Measurements from ENCODE around the gene CLCC1. TPM values are rescaled to one million over a fixed set of nuclear protein-coding genes. Genes with fewer than 3 reads are reported as not detected.

Gene CLCC1
- total RNA-seq, 2 experiments from 2014 or later, result 8.6 to 9.1 TPM

DNA sequence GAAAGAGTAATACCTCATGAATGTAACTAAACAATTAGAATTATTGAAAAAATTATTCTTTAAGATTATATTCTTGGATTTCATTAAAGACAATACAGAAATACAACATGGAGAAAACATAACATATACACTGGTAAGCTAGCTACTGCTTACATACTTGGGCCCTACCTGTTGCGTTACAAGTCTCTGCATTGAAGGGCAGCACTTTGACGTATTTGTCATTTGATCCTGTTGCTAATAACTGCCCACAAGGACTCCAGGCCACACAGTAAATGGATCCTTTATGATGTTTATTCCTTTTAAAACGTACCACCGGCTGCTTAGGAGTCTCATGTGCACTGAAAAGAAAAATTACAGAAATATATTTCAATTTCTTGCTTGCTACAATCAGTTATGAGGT is 19.8 kb upstream of the CLCC1 start:
- H3K9me3 Mint-ChIP-seq, result no peaks in the 10 kb centered on the region
- ATAC-seq (ENCODE audit: poor library complexity), result no peak
- no peaks in the 10 kb centered on the region for H3K27me3 Mint-ChIP-seq
- DNase-seq, result no peak
- ChIA-PET POLR2A (no interaction called here), CTCF (interaction anchor here (1.1 kb wide), 1 partner anchor 10 kb away, joined by 4 read pairs; no protein-coding TSS in a partner anchor)
- Histone ChIP-seq H3K27ac (ENCODE audit: low read depth in 1 of 2, low read length in 2 of 2) (no peak overlapping the region), H3K9me3 (ENCODE audit: control insufficient read depth in 1 of 2, insufficient read depth in 1 of 2, low read length in 2 of 2) (no peaks in the 10 kb centered on the region), H3K4me1 (ENCODE audit: insufficient read depth, low read length) (no peaks in the 10 kb centered on the region), H3K4me3 (ENCODE audit: low read length) (no peak overlapping the region), H3K27me3 (ENCODE audit: control insufficient read depth in 1 of 2, insufficient read depth in 2 of 2, low read length in 2 of 2) (no peaks in the 10 kb centered on the region), H3K36me3 (ENCODE audit: insufficient read depth, low read length) (peaks cover 24% of the 10 kb centered on the region)
- no peak overlapping the region for H3K4me3 Mint-ChIP-seq
- H3K36me3 Mint-ChIP-seq (ENCODE audit: low read depth), result peaks cover 56% of the 10 kb centered on the region
- no peak overlapping the region for H3K27ac Mint-ChIP-seq
- H3K4me1 Mint-ChIP-seq (ENCODE audit: low read depth), result no peaks in the 10 kb centered on the region
- TF ChIP-seq CTCF (IDR thresholded peaks at IDR 0.05), result no peak
- intact Hi-C loops (cut with DNase I, micrococcal nuclease), result no loop called here

DNA sequence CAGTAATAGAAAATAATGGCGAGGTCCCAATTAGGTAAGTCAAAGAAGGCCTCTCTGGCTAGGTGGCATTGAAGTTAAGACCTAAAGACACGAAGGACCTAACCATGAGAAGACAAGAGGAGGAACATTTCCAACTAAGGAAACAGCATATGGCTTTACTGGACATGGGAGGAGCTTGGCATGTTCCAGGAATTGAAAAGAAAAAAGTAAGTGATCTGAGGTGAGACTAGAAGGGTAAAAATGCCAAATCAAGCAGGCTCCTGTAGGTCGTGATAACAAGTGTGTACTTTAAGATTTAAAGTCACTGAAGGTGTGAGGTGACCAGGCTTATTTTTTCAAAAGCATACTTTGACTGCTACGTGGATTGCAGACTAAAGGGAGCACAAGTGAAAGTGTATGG is 13.4 kb upstream of the CLCC1 start:
- H3K27ac Mint-ChIP-seq, result no peak overlapping the region
- DNase-seq (no peak), ATAC-seq (ENCODE audit: poor library complexity) (no peak)
- H3K27ac ChIP-seq (ENCODE audit: low read depth in 1 of 2, low read length in 2 of 2), result no peak overlapping the region
- no peaks in the 10 kb centered on the region for H3K9me3 ChIP-seq (ENCODE audit: control insufficient read depth in 1 of 2, insufficient read depth in 1 of 2, low read length in 2 of 2)
- H3K36me3 Mint-ChIP-seq (ENCODE audit: low read depth), result peaks cover 65% of the 10 kb centered on the region
- peaks cover 12% of the 10 kb centered on the region for H3K36me3 ChIP-seq (ENCODE audit: insufficient read depth, low read length)
- no peak overlapping the region for H3K4me3 ChIP-seq (ENCODE audit: low read length)
- H3K4me1 ChIP-seq (ENCODE audit: insufficient read depth, low read length), result no peaks in the 10 kb centered on the region
- no peak overlapping the region for H3K4me3 Mint-ChIP-seq
- intact Hi-C loops (cut with DNase I, micrococcal nuclease), result no loop called here
- POLR2A ChIA-PET, result no interaction called here
- no peaks in the 10 kb centered on the region for H3K27me3 Mint-ChIP-seq
- H3K4me1 Mint-ChIP-seq (ENCODE audit: low read depth), result no peaks in the 10 kb centered on the region
- CTCF ChIA-PET, result no interaction called here
- no peaks in the 10 kb centered on the region for H3K9me3 Mint-ChIP-seq
- TF ChIP-seq CTCF (IDR thresholded peaks at IDR 0.05), result no peak
- H3K27me3 ChIP-seq (ENCODE audit: control insufficient read depth in 1 of 2, insufficient read depth in 2 of 2, low read length in 2 of 2), result no peaks in the 10 kb centered on the region

DNA sequence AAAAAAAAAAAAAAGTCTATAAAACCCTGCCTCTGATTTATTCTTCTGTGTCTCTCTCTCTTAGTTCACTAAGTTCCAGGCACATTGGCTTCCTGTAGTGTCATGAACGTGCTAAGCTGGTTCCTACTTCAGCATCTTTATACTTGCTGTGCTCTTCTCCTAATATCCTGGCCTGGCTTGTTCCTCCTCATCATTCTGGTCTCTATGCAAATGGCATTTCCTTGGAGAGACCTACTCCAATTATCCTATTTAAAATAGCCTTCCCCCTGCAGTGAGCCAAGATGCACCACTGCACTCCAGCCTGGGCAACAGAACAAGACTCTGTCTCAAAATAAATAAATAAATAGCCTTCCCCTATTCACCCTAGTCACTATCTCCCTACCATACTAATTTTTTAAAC is 9.7 kb upstream of the CLCC1 start:
- no peaks in the 10 kb centered on the region for H3K4me1 Mint-ChIP-seq (ENCODE audit: low read depth)

More for the DNA sequence above, 9.7 kb upstream of the CLCC1 start:
- H3K27me3 ChIP-seq (ENCODE audit: control insufficient read depth in 1 of 2, insufficient read depth in 2 of 2, low read length in 2 of 2), result no peaks in the 10 kb centered on the region
- no peaks in the 10 kb centered on the region for H3K27me3 Mint-ChIP-seq
- DNase-seq (no peak), ATAC-seq (ENCODE audit: poor library complexity) (no peak)
- H3K36me3 ChIP-seq (ENCODE audit: insufficient read depth, low read length), result peaks cover 10% of the 10 kb centered on the region
- intact Hi-C loops (cut with DNase I, micrococcal nuclease), result no loop called here
- no peak for TF ChIP-seq CTCF (IDR thresholded peaks at IDR 0.05)
- ChIA-PET POLR2A (no interaction called here), CTCF (interaction anchor here (0.6 to 1.5 kb wide), 3 partner anchors 10 to 78 kb away, joined by 3 to 4 read pairs (median 3); no protein-coding TSS in a partner anchor)
- H3K27ac Mint-ChIP-seq, result no peak overlapping the region
- no peaks in the 10 kb centered on the region for H3K4me1 ChIP-seq (ENCODE audit: insufficient read depth, low read length)
- no peak overlapping the region for H3K27ac ChIP-seq (ENCODE audit: low read depth in 1 of 2, low read length in 2 of 2)
- no peaks in the 10 kb centered on the region for H3K9me3 Mint-ChIP-seq
- no peaks in the 10 kb centered on the region for H3K9me3 ChIP-seq (ENCODE audit: control insufficient read depth in 1 of 2, insufficient read depth in 1 of 2, low read length in 2 of 2)
- no peak overlapping the region for H3K4me3 Mint-ChIP-seq
- H3K4me3 ChIP-seq (ENCODE audit: low read length), result no peak overlapping the region
- H3K36me3 Mint-ChIP-seq (ENCODE audit: low read depth), result peaks cover 46% of the 10 kb centered on the region

Data from CD4-positive, alpha-beta T cell (primary cell).